NCI-H146 treated with DMSO at 0.1 percent for 48 hours (cell line): ENCODE data around the gene PRPH2.
"Not testable (repeated sequence)": the region's sequence is repeated elsewhere in the genome, so short reads cannot be mapped to it uniquely, and the experiment has no call there.

ENCODE experiments used
- DNase-seq: peaks from one replicate; lab custom pipeline; 2025; ENCODE audit not compliant: unreplicated experiment; lab: John Stamatoyannopoulos, UW

Gene PRPH2

DNA sequence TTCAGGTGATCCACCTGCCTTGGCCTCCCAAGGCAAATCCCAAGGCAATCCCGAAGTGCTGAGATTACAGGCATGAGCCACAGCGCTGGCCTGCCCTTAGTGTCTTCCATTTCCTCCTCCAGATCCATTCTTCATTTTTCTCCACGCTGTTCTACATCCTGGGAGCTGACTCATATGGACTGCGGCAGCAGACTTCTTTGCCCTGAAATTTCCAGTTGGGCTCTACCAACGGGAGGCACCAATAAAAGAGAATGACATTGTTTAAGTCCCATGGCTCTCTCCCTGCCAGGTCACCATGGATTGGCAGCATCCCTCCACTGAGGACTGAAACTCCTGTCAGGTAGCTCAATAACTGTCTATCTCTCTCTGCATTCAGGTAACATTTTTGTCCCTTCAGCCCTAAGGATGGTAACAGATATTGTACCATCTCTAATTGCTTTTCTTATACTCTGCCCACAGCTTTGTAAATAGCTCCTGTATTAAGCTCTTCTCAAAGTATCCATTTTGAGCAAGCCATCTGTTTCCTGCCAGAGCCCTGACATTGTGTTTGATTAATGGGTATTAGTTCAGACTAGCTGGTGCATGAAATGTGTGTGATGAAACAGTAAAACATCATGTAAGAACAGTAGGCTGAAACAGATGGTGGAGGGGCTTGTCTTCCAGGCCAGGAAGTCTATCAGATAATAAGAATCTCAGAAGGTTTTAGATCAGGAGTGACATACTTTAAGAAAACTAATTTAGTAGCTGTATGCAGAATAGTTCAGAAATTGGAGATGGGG lies 19.9 kb upstream of the PRPH2 start:
- peak; percentile 92 for DNase-seq

DNA sequence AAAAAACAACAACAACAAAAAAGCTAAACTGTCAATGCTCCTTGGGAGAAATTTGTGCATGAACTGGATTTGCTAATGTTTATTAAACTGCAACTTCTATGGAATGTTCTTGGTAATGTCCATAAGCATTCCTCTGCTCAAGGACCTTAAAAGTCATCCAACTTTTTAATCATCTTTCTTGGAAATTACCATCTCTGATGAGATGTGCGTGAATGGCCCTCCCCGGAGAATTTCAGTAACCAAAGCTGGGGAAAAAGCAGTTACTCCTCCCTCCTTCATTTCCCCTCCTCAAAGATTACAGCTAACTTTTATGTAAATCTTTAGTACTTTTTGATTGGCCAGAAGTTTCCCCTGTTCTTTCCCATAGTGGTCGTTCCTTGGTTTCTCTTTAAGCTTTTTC lies 18.3 kb upstream of the PRPH2 start:
- DNase-seq = no peak

DNA sequence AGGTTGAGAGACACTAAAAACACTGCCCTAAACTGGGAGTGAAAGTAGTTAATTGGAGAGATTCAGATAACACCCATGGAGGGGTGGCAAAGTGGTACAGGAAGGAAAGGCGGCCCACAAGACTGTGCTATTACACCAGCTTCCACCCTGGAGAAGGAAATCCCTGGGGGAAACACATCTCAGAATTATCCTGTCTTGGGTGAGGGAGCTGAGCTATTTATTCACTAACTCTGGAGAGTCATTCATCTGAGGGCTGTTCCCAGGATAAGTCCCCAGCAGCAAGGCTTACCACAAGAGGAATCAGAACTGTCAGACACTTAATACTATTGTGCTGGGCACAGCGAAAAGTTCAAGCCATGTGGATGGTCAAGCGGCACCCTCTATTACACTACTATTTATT lies 13.6 kb upstream of the PRPH2 start:
- no peak for DNase-seq

DNA sequence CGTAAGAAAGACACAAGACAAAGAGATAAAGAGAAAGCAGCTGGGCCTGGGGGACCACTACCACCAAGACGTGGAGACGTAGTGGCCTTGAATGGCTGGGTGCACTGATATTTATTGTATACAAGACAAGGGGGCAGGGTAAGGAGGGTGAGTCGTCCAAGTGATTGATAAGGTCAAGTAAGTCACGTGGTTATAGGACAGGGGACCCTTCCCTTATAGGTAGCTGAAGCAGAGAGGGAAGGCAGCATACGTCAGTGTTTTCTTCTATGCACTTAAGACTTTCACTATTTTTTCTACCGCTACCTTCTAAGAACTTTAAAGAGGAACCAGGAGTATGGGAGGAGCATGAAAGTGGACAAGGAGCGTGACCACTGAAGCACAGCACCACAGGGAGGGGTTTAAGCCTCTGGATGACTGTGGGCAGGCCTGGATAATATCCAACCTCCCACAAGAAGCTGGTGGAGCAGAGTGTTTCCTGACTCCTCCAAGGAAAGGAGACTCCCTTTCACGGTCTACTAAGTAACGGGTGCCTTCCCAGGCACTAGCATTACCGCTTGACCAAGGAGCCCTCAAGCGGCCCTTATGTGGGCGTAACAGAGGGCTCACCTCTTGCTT lies 11.6 kb upstream of the PRPH2 start:
- DNase-seq = not testable (repeated sequence)

DNA sequence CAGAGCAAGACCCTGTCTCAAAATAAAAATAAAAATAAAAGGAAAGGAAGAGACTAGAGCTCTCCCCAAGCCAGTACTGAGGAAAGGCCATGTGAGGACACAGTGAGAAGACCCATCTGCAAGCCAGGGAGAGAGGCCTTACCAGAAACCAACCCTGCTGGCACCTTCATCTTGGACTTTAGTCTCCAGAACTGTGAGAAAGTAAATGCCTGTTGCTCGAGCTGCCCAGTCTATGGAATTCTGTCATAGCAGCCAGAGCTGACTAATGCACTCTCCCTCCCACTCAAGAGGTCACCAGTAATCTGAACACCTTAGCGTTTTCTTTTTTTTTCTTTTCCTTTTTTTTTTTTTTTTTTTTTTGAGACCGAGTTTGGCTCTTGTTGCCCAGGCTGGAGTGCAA lies 7.3 kb upstream of the PRPH2 start:
- no peak for DNase-seq

DNA sequence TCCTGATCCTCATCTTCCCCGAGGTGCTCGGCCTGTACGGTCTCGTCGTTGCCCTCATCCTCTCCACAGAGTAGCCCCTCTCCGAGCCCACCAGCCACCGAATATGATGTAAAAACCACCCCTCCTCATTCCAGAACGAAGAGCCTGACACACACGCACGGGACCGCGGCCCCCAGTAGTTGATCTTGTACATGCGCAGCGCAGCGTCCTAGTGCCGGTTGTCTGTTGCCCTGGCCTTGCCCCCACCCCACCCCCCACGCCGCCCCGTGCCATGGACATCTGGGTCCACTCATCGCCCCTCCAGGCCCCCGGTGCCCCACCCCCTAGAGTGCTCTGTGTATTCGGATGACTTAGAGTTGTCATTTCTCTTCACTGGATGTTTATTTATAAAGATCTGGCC lies 5.2 kb upstream of the PRPH2 start:
- DNase-seq = no peak

DNA sequence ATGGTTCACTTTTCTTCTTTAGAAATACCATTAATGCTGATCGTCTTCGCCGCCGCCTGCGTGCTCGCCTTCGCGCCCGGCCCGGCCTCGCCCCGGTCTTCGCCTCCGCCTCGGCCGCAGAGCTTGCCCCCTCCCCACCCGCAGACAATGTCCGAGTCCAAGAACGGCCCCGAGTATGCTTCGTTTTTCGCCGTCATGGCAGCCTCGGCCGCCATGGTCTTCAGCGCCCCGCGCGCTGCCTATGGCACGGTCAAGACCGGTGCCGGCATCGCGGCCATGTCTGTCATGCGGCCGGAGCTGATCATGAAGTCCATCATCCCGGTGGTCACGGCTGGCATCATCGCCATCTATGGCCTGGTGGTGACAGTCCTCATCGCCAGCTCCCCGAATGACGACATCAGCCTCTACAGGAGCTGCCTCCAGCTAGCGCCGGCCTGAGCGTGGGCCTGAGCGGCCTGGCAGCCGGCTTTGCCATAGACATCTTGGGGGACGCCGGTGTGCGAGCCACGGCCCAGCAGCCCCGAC lies 4.8 kb upstream of the PRPH2 start:
- DNase-seq = no peak

DNA sequence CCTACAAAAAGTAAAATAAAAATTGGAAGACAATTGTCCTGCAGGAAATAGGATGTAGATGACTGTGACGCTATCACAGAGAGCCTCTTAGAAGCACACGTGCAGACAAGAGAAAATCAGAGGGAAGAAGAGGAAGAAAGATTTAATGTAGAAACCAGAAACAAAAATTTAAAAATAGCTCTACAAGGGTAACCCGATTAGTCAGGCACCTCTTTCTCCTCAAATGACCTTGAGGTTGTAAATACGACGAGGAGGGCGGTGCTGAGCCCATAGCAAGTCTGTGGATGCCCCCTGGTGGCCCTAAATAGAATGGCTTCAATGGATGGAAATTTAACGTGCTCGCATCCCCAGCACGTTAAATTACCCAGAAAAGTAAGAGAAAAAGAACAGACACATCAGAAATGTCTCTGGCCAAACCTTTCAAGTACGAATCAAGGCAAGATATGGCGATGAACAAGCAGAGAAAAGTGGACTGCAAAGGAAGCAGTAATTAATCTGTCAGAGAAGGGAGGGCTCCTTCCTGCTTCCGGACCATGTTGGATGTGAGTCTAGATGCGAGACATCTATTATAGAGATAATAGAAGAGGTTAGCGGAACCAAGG lies 4.2 kb upstream of the PRPH2 start:
- peak; percentile 79 for DNase-seq

DNA sequence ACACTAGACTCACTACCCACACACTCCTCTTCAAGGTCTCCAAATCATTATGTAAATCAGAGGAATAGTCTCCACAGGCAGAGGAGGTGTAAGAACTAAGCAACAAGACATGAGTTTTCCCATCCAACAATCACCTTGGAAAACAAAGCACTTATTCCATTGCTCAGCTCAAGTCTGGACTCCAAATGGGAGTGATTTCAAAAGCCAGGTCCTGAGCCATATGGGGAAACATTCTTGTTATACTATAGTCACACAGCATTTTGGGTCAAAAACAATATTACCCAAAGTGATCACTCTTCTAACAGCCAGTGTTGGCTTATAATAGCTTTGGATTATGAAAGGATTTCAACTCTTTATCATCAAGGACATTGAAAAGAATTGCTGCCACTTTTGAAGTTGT lies 3.6 kb upstream of the PRPH2 start:
- no peak for DNase-seq

DNA sequence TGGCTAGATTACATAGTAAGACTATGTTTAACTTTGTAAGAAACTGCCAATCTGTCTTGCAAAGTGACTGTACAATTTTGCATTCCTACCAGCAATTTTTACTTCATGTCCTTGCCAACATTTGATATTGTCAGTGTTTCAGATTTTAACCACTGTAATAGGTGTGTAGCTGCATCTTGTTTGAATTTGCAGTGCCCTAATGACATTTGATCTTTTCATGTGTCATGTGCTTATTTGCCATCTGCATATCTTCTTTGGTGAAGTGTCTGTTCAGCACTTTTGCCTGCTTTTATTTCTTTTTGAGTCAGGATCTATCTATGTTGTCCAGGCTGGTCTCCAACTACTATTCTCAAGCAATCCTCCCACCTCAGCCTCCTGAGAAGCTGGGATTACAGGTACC lies 2.4 kb upstream of the PRPH2 start:
- DNase-seq = no peak

DNA sequence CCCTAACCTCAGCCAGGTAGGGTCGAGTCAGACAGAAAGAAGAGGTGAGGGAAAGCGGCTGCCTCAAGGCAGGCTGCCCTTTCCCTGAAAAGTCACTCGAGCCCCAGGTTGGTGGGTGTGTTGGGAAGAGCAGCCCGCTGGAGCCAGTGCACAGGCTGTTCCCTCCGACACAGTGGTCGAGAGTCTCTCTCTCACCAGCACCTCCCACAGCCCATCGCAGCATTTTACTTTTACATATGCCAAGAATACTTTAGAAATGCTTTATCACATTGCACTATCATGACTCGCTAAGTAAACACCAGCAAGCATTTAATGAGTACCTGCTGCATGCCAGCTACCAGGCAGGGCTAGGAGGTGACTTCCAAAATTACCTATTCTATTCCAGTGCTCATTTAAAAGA lies 1.7 kb downstream of the PRPH2 start:
- DNase-seq = no peak

DNA sequence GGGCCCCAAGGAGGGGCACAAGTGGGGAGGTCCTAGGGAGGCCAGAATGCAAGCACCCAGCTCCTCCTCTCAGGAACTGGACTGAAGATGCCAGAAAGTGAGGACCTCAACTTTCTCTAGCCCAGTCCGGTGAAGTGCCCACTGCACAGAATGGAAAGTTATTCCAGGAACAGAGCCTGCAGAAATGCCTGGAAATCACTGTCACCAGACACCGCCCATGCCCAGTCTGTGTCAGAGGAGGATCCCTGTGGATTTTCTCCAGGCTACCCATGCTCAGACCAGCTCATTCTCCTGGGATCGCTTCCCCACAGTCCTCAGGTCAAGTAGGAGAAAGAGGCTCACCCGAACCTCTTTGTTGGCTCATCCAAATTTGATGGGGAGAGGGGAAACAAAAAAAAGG lies 6.5 kb downstream of the PRPH2 start:
- no peak for DNase-seq

DNA sequence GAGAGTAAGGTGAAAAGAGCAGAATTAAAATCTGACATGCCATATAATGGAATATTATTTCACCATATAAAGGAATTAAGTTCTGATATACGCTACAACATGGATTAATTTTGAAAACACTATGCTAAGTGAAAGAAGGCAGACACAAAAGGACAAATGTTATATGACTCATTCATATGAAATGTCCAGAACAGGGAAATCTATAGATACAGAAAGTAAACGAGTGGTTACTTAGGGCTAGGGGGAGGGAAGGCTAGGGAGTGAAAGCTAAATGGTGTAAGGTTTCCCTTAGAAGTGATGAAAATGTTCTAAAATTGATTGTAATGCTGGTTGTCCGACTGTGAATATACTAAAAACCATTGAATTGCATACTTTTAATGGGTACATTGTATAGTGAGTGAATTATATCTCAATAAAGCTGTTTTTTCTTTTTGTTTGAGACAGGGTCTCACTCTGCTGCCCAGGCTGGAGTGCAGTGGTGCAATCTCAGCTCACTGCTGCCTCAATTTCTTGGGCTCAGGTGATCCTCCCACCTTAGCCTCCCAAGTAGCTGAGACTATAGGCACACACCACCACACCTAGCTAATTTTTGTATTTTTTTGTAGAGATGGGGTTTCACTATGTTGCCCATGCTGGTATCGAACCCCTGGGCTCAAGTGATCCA lies 8.2 kb downstream of the PRPH2 start:
- DNase-seq = no peak

DNA sequence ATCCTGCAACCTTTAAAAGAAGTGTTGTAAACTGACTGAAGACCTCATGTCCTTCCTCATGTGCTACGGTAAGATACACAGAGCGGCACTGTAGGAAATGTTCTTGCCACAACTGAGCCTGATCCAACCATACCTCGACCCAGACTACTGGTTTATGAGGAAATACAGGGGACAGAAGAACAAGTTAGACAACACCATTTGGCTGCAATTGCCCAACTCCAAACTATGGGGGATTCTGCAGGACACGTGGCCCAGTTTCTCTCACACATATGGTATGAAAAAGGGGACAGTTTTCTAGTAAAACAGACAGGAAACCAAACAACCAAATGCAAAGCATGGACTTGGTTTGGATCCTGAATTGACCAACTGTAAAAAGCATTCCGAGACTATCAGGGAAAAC lies 10.5 kb downstream of the PRPH2 start:
- DNase-seq = no peak

DNA sequence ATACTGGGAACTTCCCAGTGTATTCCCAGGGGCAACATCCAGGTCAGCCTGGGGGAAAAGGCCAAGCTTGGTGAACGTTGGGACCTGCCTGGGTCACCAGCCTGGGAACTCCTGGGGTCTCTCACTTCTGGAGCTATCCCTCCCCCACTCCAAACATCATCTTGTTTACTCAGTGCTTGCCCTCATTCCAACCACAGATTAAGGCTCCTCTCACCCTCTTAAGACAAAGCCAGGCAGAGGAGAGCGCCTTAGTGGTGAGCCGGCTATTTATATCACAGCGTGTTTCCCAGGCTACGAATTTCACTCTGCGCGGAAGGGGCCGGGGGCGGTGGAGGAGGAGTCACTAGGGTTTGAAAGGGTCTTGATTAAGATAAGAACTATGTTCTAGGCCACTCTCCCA lies 12.1 kb downstream of the PRPH2 start:
- DNase-seq = no peak

DNA sequence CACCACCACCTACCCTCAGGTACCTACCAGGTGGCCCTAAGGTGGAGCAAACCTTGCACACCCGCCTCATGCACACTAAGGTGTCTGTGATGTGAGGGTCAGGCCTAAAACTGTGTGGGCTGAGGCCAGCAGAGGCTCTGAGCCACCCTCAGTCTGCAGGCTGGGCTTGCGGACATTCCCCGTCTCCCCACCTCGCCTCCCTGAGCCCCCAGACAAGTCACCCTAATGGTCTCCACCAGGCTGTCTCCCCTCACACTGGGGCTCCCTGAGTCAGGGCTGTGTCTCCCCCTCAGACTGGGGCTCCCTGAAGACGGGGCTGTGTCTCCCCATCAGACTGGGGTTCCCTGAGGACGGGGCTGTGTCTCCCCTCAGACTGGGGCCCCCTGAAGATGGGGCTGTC lies 12.5 kb downstream of the PRPH2 start:
- DNase-seq = no peak

DNA sequence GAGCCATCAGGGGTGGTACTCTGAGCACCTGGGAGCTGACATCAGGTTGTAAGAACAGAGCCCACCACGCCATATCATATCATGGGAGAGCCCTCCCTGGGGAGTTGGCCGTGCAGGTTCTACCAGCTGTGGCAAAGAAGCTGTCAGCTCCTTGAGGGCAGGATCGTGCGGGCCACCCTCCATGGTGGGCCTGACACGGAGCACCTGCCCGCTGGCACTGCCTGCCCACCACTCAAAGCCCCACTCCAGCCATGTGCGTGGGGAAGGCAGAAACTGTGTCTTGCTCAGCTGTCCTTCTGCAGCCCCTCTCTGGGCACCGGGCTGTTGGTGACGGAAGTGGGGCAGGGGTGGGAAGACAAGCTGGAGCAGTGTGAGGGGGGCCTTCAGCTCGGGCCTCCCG lies 14.3 kb downstream of the PRPH2 start:
- DNase-seq = no peak

DNA sequence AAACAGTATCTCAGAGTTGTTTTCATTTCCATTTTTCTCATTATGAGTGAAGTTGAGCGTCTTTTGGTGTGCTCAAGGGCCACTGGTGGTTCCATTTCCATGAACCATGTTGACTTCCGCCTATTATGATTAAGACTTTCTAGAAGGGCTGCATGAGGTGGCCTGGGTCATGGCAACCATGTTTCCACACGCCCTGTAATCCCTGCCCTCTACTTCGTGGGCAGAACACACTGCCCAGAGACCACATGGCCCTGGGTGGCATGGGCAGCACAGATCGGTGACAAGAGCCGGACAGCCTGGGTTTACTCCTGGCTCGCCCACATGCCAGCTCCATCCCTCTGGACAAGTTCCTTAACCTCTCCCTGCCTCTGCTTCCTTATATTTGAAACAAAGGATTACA lies 14.8 kb downstream of the PRPH2 start:
- DNase-seq = no peak

DNA sequence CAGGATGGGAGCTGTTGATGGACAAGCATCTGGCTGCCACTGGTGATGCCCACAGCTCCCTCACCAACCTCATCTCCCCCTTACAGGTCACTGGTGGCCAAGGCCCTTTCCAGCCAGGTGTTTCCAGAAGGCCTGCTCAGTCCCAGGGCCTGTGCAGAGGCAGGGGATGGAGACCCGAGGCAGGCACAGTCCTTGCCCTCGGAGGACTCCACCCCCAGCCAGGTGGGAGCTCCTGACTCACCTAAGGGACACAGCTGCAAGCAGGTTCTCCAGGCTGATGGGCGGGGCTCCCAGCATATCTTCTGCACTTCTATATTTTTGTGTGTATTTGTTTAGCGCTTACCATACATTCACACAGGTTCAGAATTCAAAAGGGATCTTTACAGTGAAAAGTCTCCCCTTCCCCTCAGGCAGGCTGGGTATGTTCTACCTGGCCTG lies 17.4 kb downstream of the PRPH2 start:
- DNase-seq = peak; percentile 62

DNA sequence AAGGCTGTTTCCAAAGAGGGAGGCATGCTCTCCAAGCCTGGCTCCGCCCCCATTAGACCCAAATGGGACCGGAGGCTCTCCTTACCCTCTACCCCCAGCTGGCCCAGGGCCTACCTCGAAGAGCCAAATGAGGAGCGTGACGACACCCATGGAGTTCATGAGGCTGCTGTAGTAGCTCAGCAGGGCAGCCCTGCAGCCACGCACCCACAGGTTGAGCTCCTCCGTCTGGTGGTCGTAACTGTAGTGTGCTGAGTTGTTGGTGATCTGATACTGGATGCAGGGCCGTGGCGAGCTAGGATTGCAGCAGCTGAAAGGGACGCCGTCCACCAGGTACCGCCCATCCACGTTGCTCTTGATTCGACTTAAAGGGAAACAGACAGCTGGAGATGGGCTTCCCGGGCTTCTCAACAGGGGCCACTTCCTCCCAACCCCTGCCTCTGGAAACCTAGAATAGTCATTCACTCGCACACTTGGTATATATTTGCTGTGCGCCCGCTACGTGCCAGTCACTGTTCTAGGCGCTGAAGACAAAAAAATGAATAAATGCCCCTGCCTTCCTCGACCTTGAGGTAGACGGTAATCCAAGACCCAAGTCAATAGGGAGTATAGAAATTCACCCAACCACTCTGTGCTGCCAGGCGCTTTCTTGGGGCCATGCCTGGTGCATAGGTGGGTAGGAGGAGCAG lies 18.0 kb downstream of the PRPH2 start:
- peak; percentile 92 for DNase-seq

DNA sequence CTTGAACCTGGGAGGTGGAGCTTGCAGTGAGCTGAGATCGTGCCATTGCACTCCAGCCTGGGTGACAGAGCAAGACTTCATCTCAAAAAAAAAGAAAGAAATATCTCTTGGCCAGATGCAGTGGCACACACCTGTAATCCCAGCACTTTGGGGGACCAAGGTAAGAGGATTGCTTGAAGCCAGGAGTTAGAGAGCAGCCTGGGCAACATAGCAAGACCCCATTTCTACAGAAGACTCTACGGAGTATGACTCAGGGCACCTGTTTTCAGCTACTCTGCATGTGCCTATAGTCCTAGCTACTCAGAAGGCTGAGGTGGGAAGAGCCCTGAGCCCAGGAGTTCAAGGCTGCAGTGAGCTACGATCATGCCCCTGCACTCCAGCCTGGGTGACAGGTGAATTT lies 19.6 kb downstream of the PRPH2 start:
- DNase-seq = not testable (repeated sequence)
